ENCODE data around the gene CFAP65. TPM values are rescaled to one million over a fixed set of nuclear protein-coding genes. Genes with fewer than 3 reads are reported as not detected.

CFAP65 gene
- total and polyA plus RNA-seq, 2 of the 13 experiments (the other 11 are each of a cell fraction or from before 2014, with no cell fraction given): 0.05 TPM; not detected in 1

GRCh38 chr2:218995972-218996711 is 45.2 kb downstream of the CFAP65 start (continued):
- TF ChIP-seq, protein P1, sequence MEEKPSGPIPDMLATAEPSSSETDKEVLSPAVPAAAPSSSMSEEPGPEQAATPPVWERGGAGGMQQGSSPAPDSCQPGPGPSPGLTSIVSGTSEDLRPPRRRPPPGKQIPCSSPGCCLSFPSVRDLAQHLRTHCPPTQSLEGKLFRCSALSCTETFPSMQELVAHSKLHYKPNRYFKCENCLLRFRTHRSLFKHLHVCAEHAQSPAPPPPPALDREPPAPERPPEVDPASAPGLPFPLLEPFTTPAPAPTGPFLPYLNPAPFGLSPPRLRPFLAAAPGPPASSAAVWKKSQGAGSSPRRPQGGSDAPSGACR (CRISPR knock-in tag; IDR thresholded peaks at IDR 0.05): 0 out of 2 replicates have a peak, but pooled peaks have one; percentile 47
- TF ChIP-seq ZBTB7A (CRISPR knock-in tag; IDR thresholded peaks at IDR 0.05): peak; percentile 69; the same call in 1 of the 2 replicates
- TF ChIP-seq RNF219 (CRISPR knock-in tag; IDR thresholded peaks at IDR 0.05): no peak
- peak; percentile 41 for TF ChIP-seq AGO1 (IDR thresholded peaks at IDR 0.05; ENCODE audit: low read depth, low read length, poor library complexity, severe bottlenecking)
- TF ChIP-seq NFKB2 (CRISPR knock-in tag; IDR thresholded peaks at IDR 0.05; ENCODE audit: borderline replicate concordance): peak; percentile 77; the same call in 1 of the 2 replicates
- TF ChIP-seq RXRB (CRISPR knock-in tag; IDR thresholded peaks at IDR 0.05; ENCODE audit: borderline replicate concordance): peak; percentile 46; the same call in 1 of the 2 replicates
- TF ChIP-seq RXRA (CRISPR knock-in tag; IDR thresholded peaks at IDR 0.05): peak; percentile 51
- peak; percentile 22; the same call in 1 of the 2 replicates for TF ChIP-seq MYC (CRISPR knock-in tag; IDR thresholded peaks at IDR 0.05; ENCODE audit: borderline replicate concordance)
- 0 out of 2 replicates have a peak, but pooled peaks have one; percentile 43 for TF ChIP-seq SP140L (CRISPR knock-in tag; IDR thresholded peaks at IDR 0.05; ENCODE audit: borderline replicate concordance)
- TF ChIP-seq ZNF580 (CRISPR knock-in tag; IDR thresholded peaks at IDR 0.05; ENCODE audit: borderline replicate concordance, low read depth): no peak
- TF ChIP-seq ZNF597 (CRISPR knock-in tag; IDR thresholded peaks at IDR 0.05): no peak
- no peak for TF ChIP-seq ZNF160 (CRISPR knock-in tag; IDR thresholded peaks at IDR 0.05)
- TF ChIP-seq, protein P2, sequence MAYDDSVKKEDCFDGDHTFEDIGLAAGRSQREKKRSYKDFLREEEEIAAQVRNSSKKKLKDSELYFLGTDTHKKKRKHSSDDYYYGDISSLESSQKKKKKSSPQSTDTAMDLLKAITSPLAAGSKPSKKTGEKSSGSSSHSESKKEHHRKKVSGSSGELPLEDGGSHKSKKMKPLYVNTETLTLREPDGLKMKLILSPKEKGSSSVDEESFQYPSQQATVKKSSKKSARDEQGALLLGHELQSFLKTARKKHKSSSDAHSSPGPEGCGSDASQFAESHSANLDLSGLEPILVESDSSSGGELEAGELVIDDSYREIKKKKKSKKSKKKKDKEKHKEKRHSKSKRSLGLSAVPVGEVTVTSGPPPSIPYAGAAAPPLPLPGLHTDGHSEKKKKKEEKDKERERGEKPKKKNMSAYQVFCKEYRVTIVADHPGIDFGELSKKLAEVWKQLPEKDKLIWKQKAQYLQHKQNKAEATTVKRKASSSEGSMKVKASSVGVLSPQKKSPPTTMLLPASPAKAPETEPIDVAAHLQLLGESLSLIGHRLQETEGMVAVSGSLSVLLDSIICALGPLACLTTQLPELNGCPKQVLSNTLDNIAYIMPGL (CRISPR knock-in tag; IDR thresholded peaks at IDR 0.05; ENCODE audit: borderline replicate concordance in 1 of 2, low read depth in 1 of 2): peak; percentile 59 to 63; a peak in 2 of 4 replicates
- TF ChIP-seq, protein P3, sequence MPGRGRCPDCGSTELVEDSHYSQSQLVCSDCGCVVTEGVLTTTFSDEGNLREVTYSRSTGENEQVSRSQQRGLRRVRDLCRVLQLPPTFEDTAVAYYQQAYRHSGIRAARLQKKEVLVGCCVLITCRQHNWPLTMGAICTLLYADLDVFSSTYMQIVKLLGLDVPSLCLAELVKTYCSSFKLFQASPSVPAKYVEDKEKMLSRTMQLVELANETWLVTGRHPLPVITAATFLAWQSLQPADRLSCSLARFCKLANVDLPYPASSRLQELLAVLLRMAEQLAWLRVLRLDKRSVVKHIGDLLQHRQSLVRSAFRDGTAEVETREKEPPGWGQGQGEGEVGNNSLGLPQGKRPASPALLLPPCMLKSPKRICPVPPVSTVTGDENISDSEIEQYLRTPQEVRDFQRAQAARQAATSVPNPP (CRISPR knock-in tag; IDR thresholded peaks at IDR 0.05): 0 out of 2 replicates have a peak, but pooled peaks have one; percentile 26
- TF ChIP-seq MIER3 (CRISPR knock-in tag; IDR thresholded peaks at IDR 0.05; ENCODE audit: borderline replicate concordance): peak; percentile 71; the same call in 1 of the 2 replicates
- TF ChIP-seq, protein P4, sequence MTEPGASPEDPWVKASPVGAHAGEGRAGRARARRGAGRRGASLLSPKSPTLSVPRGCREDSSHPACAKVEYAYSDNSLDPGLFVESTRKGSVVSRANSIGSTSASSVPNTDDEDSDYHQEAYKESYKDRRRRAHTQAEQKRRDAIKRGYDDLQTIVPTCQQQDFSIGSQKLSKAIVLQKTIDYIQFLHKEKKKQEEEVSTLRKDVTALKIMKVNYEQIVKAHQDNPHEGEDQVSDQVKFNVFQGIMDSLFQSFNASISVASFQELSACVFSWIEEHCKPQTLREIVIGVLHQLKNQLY (CRISPR knock-in tag; IDR thresholded peaks at IDR 0.05): no peak
- TF ChIP-seq SNAPC2 (CRISPR knock-in tag; IDR thresholded peaks at IDR 0.05): 0 out of 2 replicates have a peak, but pooled peaks have one; percentile 60
- peak; percentile 16; the same call in 1 of the 2 replicates for TF ChIP-seq MED1 (CRISPR knock-in tag; IDR thresholded peaks at IDR 0.05)
- TF ChIP-seq HMGA1 (CRISPR knock-in tag; conservative IDR thresholded peaks at IDR 0.05): no peak
- TF ChIP-seq CBX5 (CRISPR knock-in tag; IDR thresholded peaks at IDR 0.05; ENCODE audit: borderline replicate concordance): 0 out of 2 replicates have a peak, but pooled peaks have one; percentile 38

All from HepG2 (cell line).